ENCODE results near the gene VWA5B1. TPM values are rescaled to one million over a fixed set of nuclear protein-coding genes. Genes with fewer than 3 reads are reported as not detected.

VWA5B1 gene
- total and polyA plus RNA-seq, 2 of the 8 experiments (the other 6 are each of a cell fraction or from before 2014, with no cell fraction given), result 0.54 to 2.3 TPM

- Histone ChIP-seq H3K79me1 (ENCODE audit: low read depth, low read length) (no peaks in the 10 kb centered on the region), H3K27ac (ENCODE audit: low read depth, low read length) (no peak overlapping the region), H3K9me3 (ENCODE audit: insufficient read depth in 2 of 2, low read depth in 1 of 2, low read length in 1 of 2) (no peaks in the 10 kb centered on the region), H2BK12ac (ENCODE audit: low read depth, low read length) (no peak overlapping the region), H4K91ac (replicated peaks; ENCODE audit: insufficient read length, low read length) (no peak overlapping the region), H3K36me3 (ENCODE audit: control insufficient read depth in 2 of 4, insufficient read depth in 4 of 4, low read length in 3 of 4) (no peaks in the 10 kb centered on the region), H3K9ac (replicated peaks in 1 of 4; ENCODE audit: extremely low read depth in 1 of 4, low read depth in 3 of 4, low read length in 3 of 4) (no peak overlapping the region), H3K79me2 (ENCODE audit: control insufficient read depth in 1 of 2, insufficient read depth in 2 of 2, low read length in 2 of 2) (no peaks in the 10 kb centered on the region), H2AK5ac (ENCODE audit: low read depth, low read length) (no peak overlapping the region), H3K14ac (ENCODE audit: insufficient read length) (no peak overlapping the region), H3K4me3 (ENCODE audit: extremely low read depth in 1 of 4, insufficient read depth in 2 of 4, low read depth in 3 of 4, low read length in 4 of 4) (no peak overlapping the region), H2BK120ac (replicated peaks; ENCODE audit: low read depth, low read length) (no peak overlapping the region), H4K8ac (ENCODE audit: extremely low read depth, insufficient read depth, low read length) (no peak overlapping the region), H3K23ac (ENCODE audit: insufficient read length) (no peak overlapping the region), H3K27me3 (replicated peaks in 1 of 4; ENCODE audit: control insufficient read depth in 3 of 4, extremely low read depth in 1 of 4, insufficient read depth in 3 of 4, low read length in 3 of 4) (no peaks in the 10 kb centered on the region; a peak in 2 of 7 replicates), H3K4me1 (replicated peaks in 1 of 4; ENCODE audit: control insufficient read depth in 3 of 4, insufficient read depth in 4 of 4, low read length in 3 of 4) (no peaks in the 10 kb centered on the region), H3K18ac (ENCODE audit: extremely low read depth, low read length) (no peak overlapping the region), H3K4me2 (ENCODE audit: insufficient read depth in 1 of 2, low read depth in 2 of 2, low read length in 2 of 2) (no peak overlapping the region), H3K56ac (replicated peaks; ENCODE audit: insufficient read length, low read depth, low read length) (no peak overlapping the region), H4K20me1 (replicated peaks in 1 of 2; ENCODE audit: control insufficient read depth in 1 of 2, insufficient read depth in 2 of 2, low read length in 2 of 2) (peaks cover 1 to 2% of the 10 kb centered on the region in 2 experiments), H2BK5ac (ENCODE audit: low read depth, low read length) (no peak overlapping the region), H4K5ac (ENCODE audit: insufficient read length, low read depth, low read length) (no peak overlapping the region), H2BK20ac (ENCODE audit: low read length) (no peak overlapping the region), H2BK15ac (ENCODE audit: low read length) (no peak overlapping the region), H2AFZ (ENCODE audit: low read length) (no peak overlapping the region), H3K23me2 (ENCODE audit: low read depth, low read length) (no peaks in the 10 kb centered on the region), H3K4ac (replicated peaks; ENCODE audit: insufficient read length, low read depth, low read length) (no peak overlapping the region)
- ChIA-PET POLR2A (ENCODE audit: partially characterized antibody) (no interaction called here), CTCF (ENCODE audit: partially characterized antibody) (no interaction called here)
- no peak for TF ChIP-seq EZH2 (IDR thresholded peaks at IDR 0.05; ENCODE audit: low read depth, low read length, severe bottlenecking)
- no peak for TF ChIP-seq JUND (IDR thresholded peaks at IDR 0.05; ENCODE audit: low read length)
- TF ChIP-seq EP300 (IDR thresholded peaks at IDR 0.05; ENCODE audit: borderline replicate concordance in 1 of 2, low read depth in 2 of 2, low read length in 2 of 2), result no peak
- no peak for TF ChIP-seq KDM4A (IDR thresholded peaks at IDR 0.05; ENCODE audit: low read depth, low read length, severe bottlenecking)
- TF ChIP-seq MAX (IDR thresholded peaks at IDR 0.05), result no peak
- TF ChIP-seq RAD21 (IDR thresholded peaks at IDR 0.05 in 1 of 2, conservative IDR thresholded peaks at IDR 0.05 in 1 of 2; ENCODE audit: low read depth in 2 of 2, low read length in 2 of 2), result no peak
- no peak for DNase-seq (ENCODE audit: low read depth in 1 of 2, low spot score in 2 of 2)
- WGBS, 2 experiments (ENCODE audit: extremely low coverage in 1 of 2, insufficient coverage in 1 of 2, insufficient read length in 1 of 2, insufficient replicate concordance in 2 of 2, low coverage in 1 of 2, low lambda C conversion rate in 2 of 2, missing lambda C conversion rate in 1 of 2), result 77% methylated on average over 5 of the region's 7 CpGs; no CpG with 5 or more reads in 1 of the 2 experiments
- no peak for FAIRE-seq
These were observed 16.4 kb downstream of the VWA5B1 start for GRCh38 chr1:20307026-20307425.

Data from H1 (cell line).